GM10266 (cell line): ENCODE measurements around the gene TBX3.

ENCODE experiments used
- DNase-seq: peaks from one replicate; pipeline ENCODE4 v3.0.0; 2012; ENCODE audit errors: extremely low spot score
- CTCF ChIP-seq: IDR thresholded peaks from 2 replicates; pipeline ENCODE4 v1.5.1; 2012; ENCODE audit warnings: mild to moderate bottlenecking, low read depth; ENCODE audit not compliant: control insufficient read depth, insufficient read depth; ENCODE audit errors: missing control alignments

Gene TBX3

DNA sequence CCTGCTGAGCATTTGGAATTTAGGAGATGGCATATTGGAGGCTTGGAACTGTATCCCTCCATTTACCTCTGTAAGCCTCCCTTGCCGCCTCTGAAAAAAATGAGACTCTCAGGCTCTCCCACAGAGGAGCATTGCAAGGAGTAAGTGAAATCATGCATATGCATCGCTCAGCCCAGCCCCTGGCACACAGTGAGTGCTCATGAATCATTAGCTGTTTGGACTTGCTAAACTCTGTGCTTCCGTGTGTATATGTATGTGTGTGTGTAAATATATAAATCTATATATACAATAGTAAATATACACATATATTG lies 17.1 kb upstream of the TBX3 start:
- no peak for DNase-seq
- no peak for TF ChIP-seq CTCF

DNA sequence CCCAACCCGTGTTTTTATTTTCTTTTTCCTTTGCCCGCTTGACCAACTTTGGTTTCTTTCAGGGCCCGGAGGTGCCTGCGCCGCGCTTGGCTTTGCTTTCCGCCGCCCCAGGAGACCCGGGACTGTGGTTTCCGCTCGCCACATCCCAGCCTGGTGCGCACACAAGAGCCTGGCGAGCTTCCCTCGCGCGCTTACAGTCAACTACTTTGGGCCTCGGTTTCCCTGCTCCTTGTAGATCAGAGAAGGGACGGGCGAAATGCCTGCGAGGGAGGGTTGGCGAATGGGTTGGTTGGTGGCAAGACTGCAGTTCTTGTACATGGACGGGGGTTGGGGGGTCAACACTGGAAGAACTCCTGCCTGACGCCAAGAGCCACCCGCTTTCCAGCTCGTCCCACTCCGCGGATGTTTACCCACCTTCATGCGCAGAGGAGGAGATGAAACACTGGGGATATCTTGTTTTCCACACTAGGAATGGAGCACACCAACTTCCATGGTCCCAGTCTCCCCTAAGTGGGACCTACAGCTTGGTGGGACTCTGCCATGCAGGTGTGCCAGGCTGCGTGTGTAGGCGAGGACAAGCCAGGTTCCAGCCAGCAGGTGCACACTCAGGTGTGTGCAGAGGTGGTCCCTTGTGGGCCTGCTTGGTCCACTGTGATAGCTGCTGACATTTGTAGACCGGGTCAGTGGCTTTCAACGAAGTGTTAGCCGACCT lies 16.6 kb upstream of the TBX3 start:
- DNase-seq, result no peak
- TF ChIP-seq CTCF, result no peak

DNA sequence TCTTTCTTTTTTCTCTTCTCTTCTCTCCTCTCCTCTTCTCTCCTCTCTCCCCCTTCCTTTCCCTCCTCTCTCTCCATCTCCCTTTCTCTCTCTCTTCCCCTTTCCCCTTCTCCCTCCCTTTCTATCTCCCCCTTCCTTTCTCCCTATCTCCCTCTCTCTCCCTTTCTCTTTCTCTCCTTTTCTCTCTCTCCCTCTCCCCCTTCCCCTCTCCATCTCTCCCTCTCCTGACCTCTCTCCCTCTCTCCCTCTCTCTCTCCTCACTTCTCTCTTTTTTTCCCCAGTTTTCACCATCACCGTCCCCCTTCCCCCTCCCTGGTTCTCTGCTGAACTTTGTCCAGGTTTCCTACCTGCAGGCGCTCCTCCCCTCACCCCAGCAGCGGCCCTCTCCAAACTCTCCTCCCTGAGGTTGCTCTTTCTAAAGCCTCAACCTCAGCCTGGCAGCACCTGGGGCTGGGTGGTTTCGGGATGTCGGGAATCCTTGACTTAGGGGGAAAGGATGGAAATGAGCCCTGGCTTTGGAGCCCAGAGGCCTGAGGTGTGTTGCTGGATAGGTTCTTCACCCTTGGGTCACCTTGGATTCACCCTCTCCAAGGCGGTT lies 14.7 kb upstream of the TBX3 start:
- TF ChIP-seq CTCF, result no peak
- no peak for DNase-seq

GRCh38 chr12:114697741-114698565 lies 14.0 kb upstream of the TBX3 start:
- TF ChIP-seq CTCF, result no peak

GRCh38 chr12:114697243-114697716 lies 13.3 kb upstream of the TBX3 start:
- no peak for DNase-seq

More at GRCh38 chr12:114697741-114698565, 14.0 kb upstream of the TBX3 start:
- no peak for DNase-seq

DNA sequence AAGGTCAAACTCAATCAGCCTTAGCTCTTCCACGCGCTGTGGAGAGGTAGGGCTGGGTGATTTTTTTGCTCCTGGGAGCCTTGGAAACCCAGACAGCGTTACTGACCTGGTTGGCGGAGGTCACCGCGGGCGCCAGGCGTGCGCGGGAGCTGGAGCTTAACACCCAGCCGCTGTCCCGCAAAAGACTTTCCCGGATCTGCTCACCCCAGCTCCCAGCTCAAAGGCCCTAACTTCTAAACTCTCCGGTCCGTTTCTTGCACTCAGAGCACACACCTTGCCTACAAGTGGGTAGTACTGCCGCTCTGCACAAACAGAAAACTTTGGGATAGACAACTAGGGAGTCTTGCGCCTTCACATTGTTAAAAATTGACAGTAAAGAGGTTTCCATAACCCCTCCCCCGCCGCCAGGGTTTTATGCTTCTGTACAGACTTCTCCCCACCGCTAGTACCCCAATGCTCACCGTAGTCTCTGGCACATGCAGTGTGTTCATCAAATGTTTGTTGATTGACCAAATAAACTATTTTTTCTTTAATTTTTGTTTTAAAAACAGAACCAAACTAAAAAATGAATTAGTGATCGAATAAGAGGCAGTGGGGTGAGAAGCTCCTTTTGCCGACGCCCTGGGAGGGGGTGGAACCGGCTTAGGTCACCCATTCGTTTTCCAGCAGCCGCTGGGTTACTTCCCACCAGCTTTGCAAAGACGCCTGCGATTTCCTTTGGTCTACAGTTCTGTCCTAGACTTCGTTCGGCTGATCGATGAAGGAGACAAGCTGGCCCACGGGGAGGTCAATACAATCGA lies 12.7 kb upstream of the TBX3 start:
- no peak for DNase-seq
- no peak for TF ChIP-seq CTCF

More at GRCh38 chr12:114697243-114697716, 13.3 kb upstream of the TBX3 start:
- no peak for TF ChIP-seq CTCF
